Activated CD8-positive, alpha-beta T cell treated with anti-CD3 and anti-CD28 coated beads for 36 hours (primary cell): Measurements from ENCODE around the gene FOXO1. TPM values are rescaled to one million over a fixed set of nuclear protein-coding genes. Genes with fewer than 3 reads are reported as not detected.

Experiments
- ATAC-seq: fragments of 200-7000 bp; cut with Tn5 transposase; one replicate; pipeline ENCODE4 v1.10.0; 2021; ENCODE audit warnings: mild to moderate bottlenecking, moderate library complexity
- CTCF ChIA-PET: fragments of 350-600 bp; sonication (Branson Sonifier 250); formaldehyde crosslinking; loops from one replicate; lab custom pipeline; 2021; ENCODE audit warnings: antibody characterized with exemption; lab: Charles Lee
- POLR2A ChIA-PET: fragments of 350-600 bp; sonication (Branson Sonifier 250); formaldehyde crosslinking; loops from one replicate; lab custom pipeline; 2021; ENCODE audit warnings: antibody characterized with exemption; lab: Charles Lee
- DNase-seq: peaks from one replicate; pipeline ENCODE4 v3.0.0-alpha.2; 2020
- H3K27ac Mint-ChIP-seq: one replicate; pipeline ENCODE4 v1.8.0; 2021; ENCODE audit warnings: mild to moderate bottlenecking, mixed read lengths
- H3K27me3 Mint-ChIP-seq: one replicate; pipeline ENCODE4 v1.8.0; 2021; ENCODE audit warnings: mixed read lengths
- H3K36me3 Mint-ChIP-seq: one replicate; pipeline ENCODE4 v1.8.0; 2021; ENCODE audit warnings: low read depth, mixed read lengths
- H3K4me1 Mint-ChIP-seq: one replicate; pipeline ENCODE4 v1.8.0; 2021; ENCODE audit warnings: low read depth, mixed read lengths
- H3K4me3 Mint-ChIP-seq: one replicate; pipeline ENCODE4 v1.8.0; 2021; ENCODE audit warnings: mild to moderate bottlenecking, moderate library complexity, mixed read lengths
- H3K9me3 Mint-ChIP-seq: one replicate; pipeline ENCODE4 v1.8.0; 2021; ENCODE audit warnings: mixed read lengths
- CTCF ChIP-seq: fragments of 200-600 bp; IDR thresholded peaks from one replicate; pipeline ENCODE4 v1.8.0; 2022; ENCODE audit warnings: antibody characterized with exemption, mild to moderate bottlenecking
- intact Hi-C: fragments of 100-400 bp; cut with micrococcal nuclease; formaldehyde crosslinking; loops from one replicate; pipeline ENCODE4 v1.10.0; 2022
- total RNA-seq, 2 experiments: library from RNA; stranded (reverse); gene quantifications; one replicate each; pipeline ENCODE4 v1.2.3, GENCODE V29; 2021

The FOXO1 gene
- total RNA-seq, 2 experiments from 2014 or later: 30.6 to 30.8 TPM

- H3K4me1 Mint-ChIP-seq: peaks cover 92% of the 10 kb centered on the region
- H3K27ac Mint-ChIP-seq: peak overlapping the region; percentile 94
- ChIA-PET POLR2A (interaction anchor here (0.7 to 2.5 kb wide), 5 partner anchors 14 to 66 kb away, joined by 3 to 14 read pairs (median 3); no protein-coding TSS in a partner anchor), CTCF (interaction anchor here (1.1 to 2.2 kb wide), 4 partner anchors 28 to 69 kb away, joined by 3 to 10 read pairs (median 4); no protein-coding TSS in a partner anchor)
- H3K9me3 Mint-ChIP-seq: no peaks in the 10 kb centered on the region
- H3K27me3 Mint-ChIP-seq: no peaks in the 10 kb centered on the region
- peak; percentile 48 for ATAC-seq
- H3K36me3 Mint-ChIP-seq: peaks cover 10% of the 10 kb centered on the region
- TF ChIP-seq CTCF: no peak
- peak overlapping the region; percentile 62 for H3K4me3 Mint-ChIP-seq
- peak; percentile 53 for DNase-seq
- intact Hi-C loops: no loop called here
Observed at GRCh38 chr13:40599124-40599523, 67.3 kb downstream of the FOXO1 start.

- Mint-ChIP-seq H3K4me3 (peak overlapping the region; percentile 62), H3K9me3 (no peaks in the 10 kb centered on the region), H3K4me1 (peaks cover 91% of the 10 kb centered on the region), H3K27me3 (no peaks in the 10 kb centered on the region), H3K27ac (peak overlapping the region; percentile 94), H3K36me3 (peaks cover 10% of the 10 kb centered on the region)
- intact Hi-C loops: no loop called here
- no peak for DNase-seq
- ATAC-seq: no peak
- no peak for TF ChIP-seq CTCF
- ChIA-PET POLR2A (interaction anchor here (1.0 kb wide), 1 partner anchor 65 kb away, joined by 3 read pairs; no protein-coding TSS in a partner anchor), CTCF (interaction anchor here (1.1 to 2.2 kb wide), 3 partner anchors 27 to 70 kb away, joined by 3 to 10 read pairs (median 5); no protein-coding TSS in a partner anchor)
Observed at GRCh38 chr13:40598569-40598968, 67.9 kb downstream of the FOXO1 start.

- no peaks in the 10 kb centered on the region for H3K27me3 Mint-ChIP-seq
- H3K9me3 Mint-ChIP-seq: no peaks in the 10 kb centered on the region
- peaks cover 88% of the 10 kb centered on the region for H3K4me1 Mint-ChIP-seq
- intact Hi-C loops: no loop called here
- H3K27ac Mint-ChIP-seq: peak overlapping the region; percentile 94
- H3K4me3 Mint-ChIP-seq: no peak overlapping the region
- no peak for DNase-seq
- ChIA-PET POLR2A (interaction anchor here (0.8 kb wide), 1 partner anchor 13 kb away, joined by 4 read pairs; no protein-coding TSS in a partner anchor), CTCF (interaction anchor here (1.5 kb wide), 1 partner anchor 26 kb away, joined by 5 read pairs; no protein-coding TSS in a partner anchor)
- TF ChIP-seq CTCF: no peak
- no peak for ATAC-seq
- peaks cover 10% of the 10 kb centered on the region for H3K36me3 Mint-ChIP-seq
Observed at GRCh38 chr13:40597735-40598365, 68.6 kb downstream of the FOXO1 start.

GRCh38 chr13:40596484-40596883, 70.0 kb downstream of the FOXO1 start:
- H3K4me3 Mint-ChIP-seq: peak overlapping the region; percentile 40
- no peak for TF ChIP-seq CTCF
- ATAC-seq: no peak
- H3K27ac Mint-ChIP-seq: peak overlapping the region; percentile 94
- POLR2A ChIA-PET: interaction anchor here (0.6 kb wide), 1 partner anchor 20 kb away, joined by 3 read pairs; no protein-coding TSS in a partner anchor
- intact Hi-C loops: no loop called here
- H3K27me3 Mint-ChIP-seq: no peaks in the 10 kb centered on the region
- no peaks in the 10 kb centered on the region for H3K9me3 Mint-ChIP-seq
- CTCF ChIA-PET: no interaction called here
- no peak for DNase-seq
- peaks cover 9% of the 10 kb centered on the region for H3K36me3 Mint-ChIP-seq
- peaks cover 88% of the 10 kb centered on the region for H3K4me1 Mint-ChIP-seq

- ATAC-seq (no peak), DNase-seq (no peak)
- Mint-ChIP-seq H3K36me3 (peaks cover 15% of the 10 kb centered on the region), H3K9me3 (no peaks in the 10 kb centered on the region), H3K27ac (peak overlapping the region; percentile 41), H3K4me1 (peaks cover 91% of the 10 kb centered on the region), H3K4me3 (no peak overlapping the region), H3K27me3 (no peaks in the 10 kb centered on the region)
- TF ChIP-seq CTCF: no peak
- CTCF ChIA-PET: interaction anchor here (0.8 kb wide), 1 partner anchor 136 kb away, joined by 3 read pairs; no protein-coding TSS in a partner anchor
- POLR2A ChIA-PET: interaction anchor here (0.6 kb wide), 1 partner anchor 21 kb away, joined by 3 read pairs; no protein-coding TSS in a partner anchor
- intact Hi-C loops: no loop called here
Observed at GRCh38 chr13:40595693-40596092, 70.7 kb downstream of the FOXO1 start.
